Measurements from ENCODE around the gene FAM13B.
A peak's percentile ranks its signal among the peaks of the same experiment; 100 is the strongest.
"Not testable (repeated sequence)": the region's sequence is repeated elsewhere in the genome, so short reads cannot be mapped to it uniquely, and the experiment has no call there.

The FAM13B gene

GRCh38 chr5:138032572-138033385 is at the start of gene FAM13B:
TSS of gene FAM13B (minus strand) at chr5:138033079. CDS start at chr5:138019111, 13,968 bp downstream.
- H3K4me3 ChIP-seq (ENCODE audit: low read depth, low read length) = peak within 1 kb of the TSS; percentile 93
- peak; percentile 86 for DNase-seq (ENCODE audit: low read depth)
- TF ChIP-seq POLR2A (IDR thresholded peaks at IDR 0.05; ENCODE audit: extremely low read depth, insufficient read length) (peak; percentile 82), MYC (IDR thresholded peaks at IDR 0.05; ENCODE audit: low read depth, low read length) (peak; percentile 5; the same call in 1 of the 2 replicates), MAX (IDR thresholded peaks at IDR 0.05; ENCODE audit: low read depth, low read length) (no peak; the same call in 1 of the 2 replicates), CTCF (IDR thresholded peaks at IDR 0.05; ENCODE audit: low read depth, low read length) (no peak)

GRCh38 chr5:138082033-138082432 is 49.2 kb upstream of the FAM13B start:
- peak; percentile 15 for DNase-seq (ENCODE audit: low read depth)
- TF ChIP-seq CTCF (IDR thresholded peaks at IDR 0.05; ENCODE audit: low read depth, low read length) (no peak), POLR2A (IDR thresholded peaks at IDR 0.05; ENCODE audit: extremely low read depth, insufficient read length) (no peak), MYC (IDR thresholded peaks at IDR 0.05; ENCODE audit: low read depth, low read length) (no peak), MAX (IDR thresholded peaks at IDR 0.05; ENCODE audit: low read depth, low read length) (no peak)
- H3K4me3 ChIP-seq (ENCODE audit: low read depth, low read length) = no peak overlapping the region

- TF ChIP-seq CTCF (IDR thresholded peaks at IDR 0.05; ENCODE audit: low read depth, low read length) (no peak), POLR2A (IDR thresholded peaks at IDR 0.05; ENCODE audit: extremely low read depth, insufficient read length) (no peak), MAX (IDR thresholded peaks at IDR 0.05; ENCODE audit: low read depth, low read length) (no peak), MYC (IDR thresholded peaks at IDR 0.05; ENCODE audit: low read depth, low read length) (no peak)
- DNase-seq (ENCODE audit: low read depth) = no peak
- H3K4me3 ChIP-seq (ENCODE audit: low read depth, low read length) = no peak overlapping the region
Measured at GRCh38 chr5:138078006-138078643, 45.2 kb upstream of the FAM13B start.

GRCh38 chr5:138077064-138077696 is 44.3 kb upstream of the FAM13B start:
- H3K4me3 ChIP-seq (ENCODE audit: low read depth, low read length) = no peak overlapping the region
- peak; percentile 88 for TF ChIP-seq CTCF (IDR thresholded peaks at IDR 0.05; ENCODE audit: low read depth, low read length)
- TF ChIP-seq MYC (IDR thresholded peaks at IDR 0.05; ENCODE audit: low read depth, low read length) = no peak; the same call in 1 of the 2 replicates
- no peak for TF ChIP-seq POLR2A (IDR thresholded peaks at IDR 0.05; ENCODE audit: extremely low read depth, insufficient read length)
- TF ChIP-seq MAX (IDR thresholded peaks at IDR 0.05; ENCODE audit: low read depth, low read length) = 0 out of 2 replicates have a peak, but pooled peaks have one; percentile 6
- DNase-seq (ENCODE audit: low read depth) = peak; percentile 58

- not testable (repeated sequence) for DNase-seq (ENCODE audit: low read depth); H3K4me3 ChIP-seq (ENCODE audit: low read depth, low read length)
Measured at GRCh38 chr5:138070026-138070425, 37.1 kb upstream of the FAM13B start.

Data from NB4 (cell line).